ENCODE results near the gene RAB6A.
A peak's percentile ranks its signal among the peaks of the same experiment; 100 is the strongest.

Gene RAB6A
- long read RNA-seq, transcript RAB6A-201 (8 exons, 3,389 nt) = minor isoform, 60 of 239 reads
- long read RNA-seq, transcript RAB6A-208 (2 exons, 1,812 nt) = minor isoform, 7 of 239 reads
- long read RNA-seq, transcript RAB6A-202 (8 exons, 3,085 nt) = major isoform, 141 of 239 reads
- long read RNA-seq, partial matches to known transcripts = 8 of 239 reads
- long read RNA-seq, other reads (novel, unspliced or antisense) = 19 of 239 reads

DNA sequence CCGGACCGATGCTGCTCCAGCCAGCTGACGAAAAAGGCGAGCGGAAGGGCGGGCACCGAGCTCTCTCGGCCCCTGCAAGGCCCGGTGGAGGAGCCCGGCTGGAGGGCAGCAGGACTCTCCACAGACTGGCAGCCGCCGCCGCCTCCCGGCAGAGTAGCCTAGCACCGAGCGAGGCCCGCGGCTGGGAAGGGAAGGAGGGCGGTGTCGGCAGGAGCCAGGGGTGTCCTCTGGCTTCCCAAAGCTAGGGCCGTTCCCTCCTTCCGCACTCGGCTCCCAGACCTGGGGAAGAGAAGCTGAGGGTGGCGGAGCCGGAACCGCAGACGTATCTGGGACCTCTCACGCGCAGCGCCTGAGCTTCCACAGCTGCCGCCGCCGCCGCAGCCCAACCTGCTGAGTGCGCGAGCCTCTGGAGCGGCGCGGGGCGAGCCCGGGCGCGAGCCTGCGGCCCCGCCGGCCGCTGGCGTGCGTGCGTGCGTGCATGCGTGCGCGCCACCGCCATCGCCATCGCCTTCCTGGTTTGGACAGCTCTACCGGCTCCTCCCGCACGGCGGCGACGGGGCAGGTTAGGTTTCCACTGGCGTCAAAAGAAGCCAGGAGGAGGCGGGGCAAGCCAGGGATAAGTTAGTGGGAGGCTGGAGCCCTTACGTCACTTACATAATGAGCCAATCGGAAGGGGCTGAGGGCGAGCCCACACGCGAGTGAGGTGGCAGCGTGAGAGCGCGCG lies at the start of gene RAB6A:
Gene RAB6A, minus strand, starts transcription at position 396 of the 724 bp plus-strand sequence. CDS start 439 bp downstream, outside the sequence.
- no peaks in the 10 kb centered on the region for H3K27me3 ChIP-seq (ENCODE audit: insufficient read depth, poor library complexity, severe bottlenecking)
- peak within 1 kb of the TSS; percentile 83 for H3K27ac ChIP-seq (replicated peaks)
- peak within 1 kb of the TSS; percentile 95 for H3K4me3 ChIP-seq (replicated peaks; ENCODE audit: insufficient read depth, low read length)
- TF ChIP-seq GABPA (IDR thresholded peaks at IDR 0.05; ENCODE audit: low read depth) (no peak), SPI1 (IDR thresholded peaks at IDR 0.05; ENCODE audit: borderline replicate concordance, low read depth) (no peak), POLR2AphosphoS5 (IDR thresholded peaks at IDR 0.05; ENCODE audit: low read depth) (no peak)
- TF ChIP-seq, protein P1, sequence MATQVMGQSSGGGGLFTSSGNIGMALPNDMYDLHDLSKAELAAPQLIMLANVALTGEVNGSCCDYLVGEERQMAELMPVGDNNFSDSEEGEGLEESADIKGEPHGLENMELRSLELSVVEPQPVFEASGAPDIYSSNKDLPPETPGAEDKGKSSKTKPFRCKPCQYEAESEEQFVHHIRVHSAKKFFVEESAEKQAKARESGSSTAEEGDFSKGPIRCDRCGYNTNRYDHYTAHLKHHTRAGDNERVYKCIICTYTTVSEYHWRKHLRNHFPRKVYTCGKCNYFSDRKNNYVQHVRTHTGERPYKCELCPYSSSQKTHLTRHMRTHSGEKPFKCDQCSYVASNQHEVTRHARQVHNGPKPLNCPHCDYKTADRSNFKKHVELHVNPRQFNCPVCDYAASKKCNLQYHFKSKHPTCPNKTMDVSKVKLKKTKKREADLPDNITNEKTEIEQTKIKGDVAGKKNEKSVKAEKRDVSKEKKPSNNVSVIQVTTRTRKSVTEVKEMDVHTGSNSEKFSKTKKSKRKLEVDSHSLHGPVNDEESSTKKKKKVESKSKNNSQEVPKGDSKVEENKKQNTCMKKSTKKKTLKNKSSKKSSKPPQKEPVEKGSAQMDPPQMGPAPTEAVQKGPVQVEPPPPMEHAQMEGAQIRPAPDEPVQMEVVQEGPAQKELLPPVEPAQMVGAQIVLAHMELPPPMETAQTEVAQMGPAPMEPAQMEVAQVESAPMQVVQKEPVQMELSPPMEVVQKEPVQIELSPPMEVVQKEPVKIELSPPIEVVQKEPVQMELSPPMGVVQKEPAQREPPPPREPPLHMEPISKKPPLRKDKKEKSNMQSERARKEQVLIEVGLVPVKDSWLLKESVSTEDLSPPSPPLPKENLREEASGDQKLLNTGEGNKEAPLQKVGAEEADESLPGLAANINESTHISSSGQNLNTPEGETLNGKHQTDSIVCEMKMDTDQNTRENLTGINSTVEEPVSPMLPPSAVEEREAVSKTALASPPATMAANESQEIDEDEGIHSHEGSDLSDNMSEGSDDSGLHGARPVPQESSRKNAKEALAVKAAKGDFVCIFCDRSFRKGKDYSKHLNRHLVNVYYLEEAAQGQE (IDR thresholded peaks at IDR 0.05; ENCODE audit: insufficient replicate concordance, low read depth) = no peak
- TF ChIP-seq, protein P2, sequence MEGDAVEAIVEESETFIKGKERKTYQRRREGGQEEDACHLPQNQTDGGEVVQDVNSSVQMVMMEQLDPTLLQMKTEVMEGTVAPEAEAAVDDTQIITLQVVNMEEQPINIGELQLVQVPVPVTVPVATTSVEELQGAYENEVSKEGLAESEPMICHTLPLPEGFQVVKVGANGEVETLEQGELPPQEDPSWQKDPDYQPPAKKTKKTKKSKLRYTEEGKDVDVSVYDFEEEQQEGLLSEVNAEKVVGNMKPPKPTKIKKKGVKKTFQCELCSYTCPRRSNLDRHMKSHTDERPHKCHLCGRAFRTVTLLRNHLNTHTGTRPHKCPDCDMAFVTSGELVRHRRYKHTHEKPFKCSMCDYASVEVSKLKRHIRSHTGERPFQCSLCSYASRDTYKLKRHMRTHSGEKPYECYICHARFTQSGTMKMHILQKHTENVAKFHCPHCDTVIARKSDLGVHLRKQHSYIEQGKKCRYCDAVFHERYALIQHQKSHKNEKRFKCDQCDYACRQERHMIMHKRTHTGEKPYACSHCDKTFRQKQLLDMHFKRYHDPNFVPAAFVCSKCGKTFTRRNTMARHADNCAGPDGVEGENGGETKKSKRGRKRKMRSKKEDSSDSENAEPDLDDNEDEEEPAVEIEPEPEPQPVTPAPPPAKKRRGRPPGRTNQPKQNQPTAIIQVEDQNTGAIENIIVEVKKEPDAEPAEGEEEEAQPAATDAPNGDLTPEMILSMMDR (IDR thresholded peaks at IDR 0.05; ENCODE audit: insufficient read depth, low read length) = no peak
- peak; percentile 99 to 100 for DNase-seq (ENCODE audit: low read depth in 1 of 2, low spot score in 1 of 2)

DNA sequence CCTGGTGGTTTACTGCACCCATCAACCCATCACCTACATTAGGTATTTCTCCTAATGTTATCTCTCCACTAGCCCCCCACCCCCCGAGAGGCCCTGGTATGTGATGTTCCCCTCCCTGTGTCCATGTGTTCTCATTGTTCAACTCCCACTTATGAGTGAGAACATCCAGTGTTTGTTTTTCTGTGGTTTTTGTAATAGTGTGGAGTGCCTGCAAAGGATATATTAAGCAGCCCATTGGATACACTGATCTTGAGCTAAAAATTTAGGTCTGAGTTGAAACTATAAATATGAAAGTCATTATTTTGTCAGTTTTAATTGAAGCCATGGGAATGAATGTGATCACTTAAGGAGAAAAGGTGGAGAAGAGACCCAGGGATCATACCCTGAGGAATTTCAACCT lies 49.8 kb upstream of the RAB6A start:
- Histone ChIP-seq H3K27me3 (ENCODE audit: insufficient read depth, poor library complexity, severe bottlenecking) (no peaks in the 10 kb centered on the region), H3K27ac (replicated peaks) (no peak overlapping the region), H3K4me3 (replicated peaks; ENCODE audit: insufficient read depth, low read length) (no peak overlapping the region)
- TF ChIP-seq, protein P1 (IDR thresholded peaks at IDR 0.05; ENCODE audit: insufficient replicate concordance, low read depth) = no peak
- TF ChIP-seq SPI1 (IDR thresholded peaks at IDR 0.05; ENCODE audit: borderline replicate concordance, low read depth) = no peak
- TF ChIP-seq, protein P2 (IDR thresholded peaks at IDR 0.05; ENCODE audit: insufficient read depth, low read length) = no peak
- TF ChIP-seq GABPA (IDR thresholded peaks at IDR 0.05; ENCODE audit: low read depth) = no peak
- TF ChIP-seq POLR2AphosphoS5 (IDR thresholded peaks at IDR 0.05; ENCODE audit: low read depth) = no peak
- DNase-seq (ENCODE audit: low read depth in 1 of 2, low spot score in 1 of 2) = no peak

DNA sequence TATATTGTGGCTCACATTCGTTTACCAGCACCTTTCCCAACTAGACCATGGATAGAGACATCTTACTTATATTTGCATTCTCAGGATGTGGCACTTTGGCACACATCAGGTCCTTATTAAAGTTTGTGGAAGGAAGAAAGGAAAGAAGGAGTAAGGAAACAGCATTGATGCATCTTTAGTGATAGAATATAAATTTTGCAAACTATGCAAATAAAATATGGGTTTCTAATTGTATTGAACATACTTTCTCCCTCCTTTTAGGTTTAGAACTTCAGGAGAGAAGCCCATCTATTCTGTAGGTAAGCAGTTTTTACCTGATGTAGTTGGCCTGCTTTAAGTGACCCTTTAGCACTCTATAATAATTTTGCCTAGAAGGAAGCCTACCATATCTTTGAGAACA lies 47.2 kb upstream of the RAB6A start:
- H3K27me3 ChIP-seq (ENCODE audit: insufficient read depth, poor library complexity, severe bottlenecking) = no peaks in the 10 kb centered on the region
- TF ChIP-seq SPI1 (IDR thresholded peaks at IDR 0.05; ENCODE audit: borderline replicate concordance, low read depth) = no peak
- TF ChIP-seq, protein P1 (IDR thresholded peaks at IDR 0.05; ENCODE audit: insufficient replicate concordance, low read depth) = no peak
- TF ChIP-seq, protein P2 (IDR thresholded peaks at IDR 0.05; ENCODE audit: insufficient read depth, low read length) = no peak
- TF ChIP-seq GABPA (IDR thresholded peaks at IDR 0.05; ENCODE audit: low read depth) = no peak
- no peak for TF ChIP-seq POLR2AphosphoS5 (IDR thresholded peaks at IDR 0.05; ENCODE audit: low read depth)
- H3K27ac ChIP-seq (replicated peaks) = no peak overlapping the region
- H3K4me3 ChIP-seq (replicated peaks; ENCODE audit: insufficient read depth, low read length) = no peak overlapping the region
- no peak for DNase-seq (ENCODE audit: low read depth in 1 of 2, low spot score in 1 of 2)

All from HL-60 (cell line).